ENCODE measurements around the gene DNAJB1. TPM values are rescaled to one million over a fixed set of nuclear protein-coding genes. Genes with fewer than 3 reads are reported as not detected.

Gene DNAJB1
- total RNA-seq, 1 donor from 2014 or later, result 79.8 TPM

DNA sequence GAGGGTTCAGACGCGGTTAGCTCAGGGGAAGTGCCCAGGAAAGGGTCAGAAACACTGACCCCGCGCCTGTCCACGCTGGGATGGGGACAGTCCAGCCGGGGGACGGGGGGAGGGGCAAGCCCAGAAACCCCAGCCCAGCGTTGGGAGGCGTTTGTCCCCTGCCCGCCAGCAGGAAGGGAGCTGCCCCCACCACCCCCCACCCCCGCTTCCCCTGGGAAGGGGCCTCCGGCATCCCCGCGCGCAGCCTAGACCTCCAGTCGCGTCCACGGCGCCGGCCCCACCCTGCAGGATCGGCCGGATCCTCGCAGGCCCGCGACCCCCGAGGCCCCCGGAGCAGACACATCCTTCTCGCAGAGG is 22.5 kb downstream of the DNAJB1 start:
- DNase-seq, result no peak

DNA sequence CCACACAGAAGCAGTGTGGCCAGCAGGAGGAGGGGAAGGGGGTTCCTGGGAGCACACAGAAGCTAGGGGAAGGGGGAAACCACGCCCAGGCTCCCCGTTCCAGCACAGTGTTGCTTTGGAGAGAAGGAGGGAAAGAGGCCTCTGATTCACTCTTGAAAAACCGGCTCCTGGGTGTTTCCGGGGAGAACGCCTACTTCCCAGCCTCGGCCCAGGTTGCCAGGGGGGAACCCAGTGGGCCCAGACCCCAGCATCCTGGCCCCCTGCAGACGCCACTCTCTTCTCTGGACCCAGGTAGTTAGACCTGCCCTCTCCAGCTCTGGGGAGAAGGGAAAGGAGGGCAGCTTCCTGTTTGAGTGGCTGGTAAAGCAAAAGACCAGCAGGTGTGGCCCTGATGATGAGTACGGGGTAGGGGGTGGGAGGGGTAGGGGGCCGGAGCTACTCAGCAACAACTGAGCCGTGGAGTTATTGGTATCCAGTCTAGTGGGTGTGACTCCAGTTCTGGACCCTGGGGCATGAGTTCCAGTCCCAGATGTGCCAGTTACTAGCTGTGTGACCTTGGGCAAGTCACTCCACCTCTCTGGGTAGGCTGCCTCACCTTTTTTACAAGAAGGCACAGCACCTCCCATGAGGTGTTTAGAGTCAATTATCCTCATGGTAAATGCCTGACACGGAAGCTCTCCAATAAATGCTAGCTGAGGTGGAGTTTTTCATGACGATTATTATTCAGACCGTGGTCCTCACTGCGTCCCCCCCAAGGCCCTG is 23.1 kb downstream of the DNAJB1 start:
- DNase-seq, result no peak

DNA sequence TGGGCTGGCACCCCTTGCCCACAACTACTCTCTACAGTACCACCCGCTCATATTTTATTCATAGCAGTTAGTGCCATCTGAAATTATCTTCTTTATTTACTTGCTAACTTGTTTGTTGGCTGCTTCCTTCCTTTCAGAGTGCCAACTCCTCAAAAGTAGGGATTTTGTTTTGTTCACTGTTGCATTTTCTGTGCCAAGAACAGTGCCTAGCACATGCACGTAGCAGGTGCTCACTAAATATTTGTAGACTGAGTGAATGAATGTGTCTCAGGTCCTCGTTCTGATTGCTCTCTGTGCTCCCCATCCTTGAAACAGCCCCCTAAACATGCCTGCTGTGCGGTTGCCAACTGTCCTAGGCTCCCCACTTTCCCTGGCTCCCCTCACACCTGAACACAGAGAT is 23.8 kb downstream of the DNAJB1 start:
- no peak for DNase-seq

DNA sequence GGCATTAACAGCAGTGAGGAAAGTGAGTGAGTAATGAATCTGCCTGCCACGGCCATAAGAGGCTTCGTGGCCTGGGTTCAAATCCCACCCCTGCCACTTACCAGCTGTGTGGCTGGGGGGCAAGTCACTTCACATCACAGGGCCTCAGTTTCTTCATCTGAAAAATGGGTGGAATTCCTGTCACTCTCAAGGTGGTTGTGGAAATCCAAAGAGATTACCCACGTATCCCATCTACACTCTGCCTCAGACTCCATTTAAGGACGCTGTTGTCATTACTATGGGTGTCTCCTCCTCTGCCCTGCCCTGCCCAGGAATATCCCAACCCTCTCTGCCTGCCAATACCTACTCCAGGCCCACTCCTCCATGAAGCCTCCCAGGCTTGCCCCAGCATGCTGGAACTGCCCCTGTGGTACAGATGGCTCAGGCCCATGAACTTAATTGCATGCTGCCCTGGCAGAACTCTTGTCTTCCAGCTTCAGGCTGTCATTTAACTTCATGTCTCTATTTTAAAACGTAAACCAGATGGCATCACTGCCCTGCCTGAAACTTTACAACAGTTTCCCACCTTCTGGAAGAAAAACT is 25.4 kb downstream of the DNAJB1 start:
- DNase-seq, result no peak

DNA sequence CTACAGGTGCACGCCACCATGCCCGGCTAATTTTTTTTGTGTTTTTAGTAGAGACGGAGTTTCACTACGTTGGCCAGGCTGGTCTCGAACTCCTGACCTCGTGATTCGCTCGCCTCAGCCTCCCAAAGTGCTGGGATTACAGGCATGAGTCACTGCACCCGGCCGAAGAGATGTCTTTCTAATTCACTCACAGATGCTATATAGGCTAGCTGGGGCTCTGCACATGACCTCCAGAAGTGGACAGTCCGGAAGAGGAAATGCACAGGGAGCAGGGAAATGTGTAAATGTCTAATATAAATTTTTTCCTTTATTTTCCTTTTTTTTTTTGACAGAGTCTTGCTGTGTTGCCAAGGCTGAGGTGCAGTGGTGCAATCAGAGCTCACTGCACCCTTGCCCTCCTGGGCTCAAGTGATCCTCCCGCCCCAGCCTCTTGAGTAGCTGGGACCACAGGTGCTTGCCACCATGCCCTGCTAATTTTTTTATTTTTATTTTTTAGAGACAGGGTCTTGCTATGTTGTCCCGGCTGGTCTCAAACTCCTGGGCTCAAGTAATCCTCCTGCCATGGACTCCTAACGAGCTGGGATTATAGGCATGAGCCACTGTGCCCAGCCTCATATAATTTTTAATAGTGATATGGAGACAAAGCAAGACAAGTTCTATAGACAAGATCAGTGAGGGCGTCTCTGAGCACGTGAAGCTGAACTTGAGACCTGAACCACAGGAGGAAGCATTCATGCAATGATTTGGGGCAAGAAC is 30.6 kb downstream of the DNAJB1 start:
- DNase-seq, result no peak

DNA sequence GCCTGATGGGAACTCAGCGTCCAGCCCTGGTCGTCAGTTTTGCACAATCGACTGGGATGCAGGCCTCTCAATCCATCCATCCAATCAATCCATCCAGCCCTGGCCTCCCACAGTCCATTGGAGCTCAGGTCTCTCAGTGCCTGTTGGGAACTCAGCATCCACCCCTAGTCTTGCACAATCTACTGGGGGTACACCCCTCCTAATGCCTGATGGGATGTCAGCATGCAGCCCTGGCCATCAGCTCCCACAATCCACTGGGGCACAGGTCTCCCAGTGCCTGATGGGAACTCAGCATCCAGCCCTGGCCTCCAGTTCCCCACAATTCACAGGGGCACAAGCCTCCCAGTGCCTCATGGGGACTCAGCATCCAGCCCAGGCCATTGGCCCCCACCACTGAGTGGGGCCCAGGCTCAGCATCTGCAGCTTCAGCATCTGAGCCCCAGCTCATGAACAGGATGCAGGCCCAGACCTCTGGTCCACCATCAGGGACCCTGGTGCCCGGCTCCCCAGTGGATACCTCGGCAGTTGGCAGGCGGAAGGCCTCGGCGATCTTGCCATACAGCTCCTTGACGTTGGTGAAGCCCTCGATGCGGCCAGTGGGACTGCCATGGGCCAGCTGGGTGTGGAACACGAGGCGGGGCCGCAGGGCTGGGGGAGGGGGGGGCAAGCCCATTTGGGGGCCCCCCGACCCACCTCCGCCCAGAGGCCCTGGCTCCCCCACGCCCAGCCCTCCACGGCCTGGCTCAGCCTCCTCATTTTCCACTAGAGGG is 35.8 kb downstream of the DNAJB1 start:
- no peak for DNase-seq

DNA sequence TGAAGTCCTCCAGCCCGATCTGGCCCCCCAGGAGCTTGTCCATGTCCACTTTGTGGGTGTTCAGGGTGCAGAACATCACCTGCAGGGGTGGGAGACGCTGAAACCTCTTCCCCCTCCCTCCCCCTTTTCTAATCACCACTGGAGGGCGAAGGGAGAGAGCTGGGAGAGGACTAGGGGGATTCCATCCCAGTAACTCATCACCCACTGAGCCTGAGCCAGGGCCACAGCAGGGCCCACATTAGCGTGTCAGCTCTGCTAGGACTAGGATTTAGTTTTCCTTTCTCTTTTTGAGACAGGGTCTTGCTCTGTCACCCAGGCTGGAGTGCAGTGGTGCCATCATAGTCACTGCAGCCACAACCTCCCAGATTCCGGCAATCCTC is 37.5 kb downstream of the DNAJB1 start:
- no peak for DNase-seq

DNA sequence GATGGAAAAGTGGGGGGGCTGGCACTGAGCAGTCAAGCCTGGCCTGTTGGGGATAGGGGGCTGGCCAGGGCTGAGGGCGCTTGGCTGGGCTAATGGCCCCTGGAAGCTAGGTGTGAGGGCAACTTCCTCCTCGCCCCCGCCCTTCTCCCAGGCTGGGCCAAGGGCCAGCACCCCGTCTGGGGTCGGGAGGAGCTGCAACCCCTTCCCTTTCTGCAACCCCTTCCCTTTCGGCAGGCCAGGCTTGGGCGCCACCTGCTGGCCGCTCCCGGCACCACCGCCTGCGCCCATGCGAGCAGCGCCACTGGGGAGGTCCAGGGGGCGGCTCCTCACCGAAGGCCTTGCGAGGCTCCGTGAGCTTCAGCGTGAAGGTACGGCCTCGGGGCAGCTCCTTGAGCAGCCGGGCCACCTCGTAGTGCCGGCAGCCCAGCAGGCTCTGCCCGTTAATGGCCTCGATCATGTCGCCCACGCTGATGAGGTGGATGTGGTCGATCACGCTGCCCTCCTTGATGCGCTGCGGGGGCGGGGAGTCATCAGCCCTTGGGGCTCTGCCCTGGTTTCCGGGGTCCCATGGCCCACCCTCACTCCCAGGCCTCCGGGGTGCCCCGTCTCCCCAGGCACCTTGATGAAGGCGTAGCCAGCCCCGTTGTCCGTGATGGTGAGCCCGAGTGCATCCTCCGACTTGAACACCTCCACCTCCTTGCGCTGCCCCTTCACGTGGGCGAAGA is 38.1 kb downstream of the DNAJB1 start:
- peak; percentile 40 for DNase-seq

DNA sequence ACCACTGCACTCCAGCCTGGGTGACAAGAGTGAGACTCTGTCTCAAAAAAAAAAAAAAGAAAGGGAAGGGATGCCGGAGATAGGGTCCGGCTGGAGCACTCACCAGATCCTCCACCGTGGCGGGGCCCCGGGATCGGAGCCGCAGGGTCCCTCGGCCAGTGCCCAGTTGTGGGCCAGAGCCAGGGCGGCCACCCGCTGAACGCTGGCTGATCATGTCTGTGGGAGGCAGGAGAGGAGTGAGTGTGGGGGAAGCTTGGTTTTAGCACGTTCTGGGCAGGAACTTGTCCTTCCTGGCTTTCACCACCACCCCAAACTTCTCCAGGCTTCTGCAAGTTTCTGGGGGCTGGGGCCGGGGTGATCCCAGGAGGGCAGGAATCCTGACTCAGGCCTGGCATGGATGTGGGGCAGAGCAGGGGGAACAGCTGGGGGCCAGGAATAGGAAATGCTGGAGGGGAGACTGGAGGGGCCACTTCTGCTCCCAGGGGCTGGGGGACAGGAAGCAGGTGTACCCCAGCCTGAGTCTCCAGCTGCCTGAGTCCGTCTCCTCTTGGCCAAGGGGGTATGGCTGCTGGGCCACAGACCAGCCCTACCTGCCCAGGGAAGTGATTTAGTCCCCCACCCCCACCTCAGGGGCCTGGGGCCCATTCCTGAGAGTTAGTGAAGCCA is 38.8 kb downstream of the DNAJB1 start:
- no peak for DNase-seq

DNA sequence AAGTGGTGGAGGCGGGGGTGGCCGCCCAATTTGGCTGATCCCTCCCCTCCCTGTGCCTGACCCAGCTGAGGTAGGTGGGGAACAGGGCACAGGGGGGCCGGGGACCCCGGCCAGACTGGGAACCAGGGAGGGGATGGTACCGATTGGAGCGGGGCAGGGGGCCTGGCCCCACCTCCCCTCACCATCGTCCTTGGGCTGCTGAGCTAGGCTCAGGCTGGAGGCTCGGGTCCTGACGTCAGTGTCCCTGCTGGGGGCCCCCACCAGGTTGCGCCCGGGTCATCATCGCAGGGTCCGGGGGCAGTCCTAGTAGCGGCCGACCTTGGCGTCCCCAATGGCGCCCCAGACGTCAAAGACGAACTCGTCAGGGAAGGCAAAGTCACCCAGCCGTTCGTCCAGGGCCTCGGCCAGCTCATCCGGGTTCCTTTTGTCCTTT is 40.1 kb downstream of the DNAJB1 start:
- DNase-seq, result no peak

DNA sequence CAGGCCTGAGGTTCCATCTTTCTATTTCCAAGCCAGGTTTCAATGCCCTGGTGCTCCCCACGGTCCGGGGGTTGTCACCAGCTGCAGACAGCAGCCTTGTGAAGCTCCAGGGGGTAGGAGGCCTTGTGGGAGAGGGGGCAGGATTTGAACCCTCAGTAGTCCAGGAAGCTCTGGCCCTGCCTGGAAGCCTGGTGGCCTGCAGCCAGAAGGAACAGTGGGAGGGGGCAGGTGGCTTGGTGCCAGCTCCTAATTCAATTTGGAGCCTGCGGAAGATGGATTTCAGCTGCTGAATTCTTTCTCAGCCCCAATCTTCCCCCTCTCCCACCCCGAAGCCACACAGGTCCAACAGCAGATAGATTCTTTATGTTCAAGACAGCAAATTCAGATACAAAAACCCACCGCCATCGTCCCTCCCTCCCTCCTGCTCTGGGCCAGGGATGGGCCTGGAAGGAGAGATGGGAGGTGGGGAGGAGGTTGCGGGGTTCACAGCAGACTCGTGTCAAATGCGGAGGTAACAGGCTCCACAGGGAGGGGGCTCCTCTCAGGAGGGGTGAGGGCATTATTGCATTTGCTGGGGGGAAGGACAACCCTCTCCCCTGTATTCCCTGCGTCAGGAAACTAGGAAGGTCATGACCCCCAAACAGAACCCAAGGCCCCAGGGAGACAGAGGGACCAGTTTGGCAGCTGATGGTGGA is 40.6 kb downstream of the DNAJB1 start:
- DNase-seq, result peak; percentile 75

DNA sequence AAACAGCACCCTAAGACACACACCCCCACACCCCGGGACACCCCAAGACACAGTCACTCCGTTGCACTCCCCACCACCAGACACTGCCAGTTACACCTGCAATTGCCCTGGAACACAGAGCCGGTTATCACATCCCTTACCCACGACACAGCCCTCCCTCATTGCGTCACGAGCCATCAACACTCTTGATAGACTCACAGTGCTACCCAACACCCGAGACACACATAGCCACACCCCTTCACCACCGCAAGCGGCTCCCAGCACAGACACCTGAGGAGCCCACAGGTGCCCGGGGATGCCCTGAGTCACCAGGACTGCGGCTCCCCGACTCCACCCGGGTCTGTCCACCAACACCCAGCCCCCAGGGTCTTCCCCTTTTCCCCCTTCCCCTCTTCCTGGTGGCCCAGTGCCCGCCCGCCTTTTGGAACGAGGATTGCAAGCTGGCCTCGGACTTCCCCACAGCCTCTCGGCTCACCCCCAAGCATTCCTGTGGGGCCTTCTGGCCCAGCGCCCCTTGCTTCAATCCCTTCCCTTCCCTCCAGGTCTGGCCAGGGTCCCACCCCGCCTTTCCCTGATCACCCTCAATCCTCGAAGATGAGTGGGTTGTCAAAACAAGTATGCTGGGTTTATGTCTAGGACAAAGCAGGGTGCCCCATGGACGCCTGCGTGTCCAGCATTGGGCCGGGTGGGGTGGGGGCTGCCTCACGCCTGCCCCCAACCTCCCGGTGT is 41.4 kb downstream of the DNAJB1 start:
- DNase-seq, result peak; percentile 33

DNA sequence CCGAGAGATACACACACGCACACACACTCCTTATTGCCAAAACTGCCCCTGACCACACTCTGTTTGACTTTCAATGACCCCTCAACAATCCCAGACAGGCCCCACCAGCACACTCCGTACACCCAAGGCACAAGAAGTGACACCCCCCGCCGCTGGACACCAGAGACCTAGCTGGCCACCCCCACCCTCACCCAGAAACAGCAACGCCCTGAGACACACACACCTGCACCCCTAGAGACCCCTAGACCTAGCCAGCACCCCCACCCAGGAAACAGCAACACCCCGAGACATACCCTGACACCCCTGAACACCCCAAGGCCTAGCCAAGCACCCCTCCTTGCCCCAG is 41.9 kb downstream of the DNAJB1 start:
- DNase-seq, result no peak

DNA sequence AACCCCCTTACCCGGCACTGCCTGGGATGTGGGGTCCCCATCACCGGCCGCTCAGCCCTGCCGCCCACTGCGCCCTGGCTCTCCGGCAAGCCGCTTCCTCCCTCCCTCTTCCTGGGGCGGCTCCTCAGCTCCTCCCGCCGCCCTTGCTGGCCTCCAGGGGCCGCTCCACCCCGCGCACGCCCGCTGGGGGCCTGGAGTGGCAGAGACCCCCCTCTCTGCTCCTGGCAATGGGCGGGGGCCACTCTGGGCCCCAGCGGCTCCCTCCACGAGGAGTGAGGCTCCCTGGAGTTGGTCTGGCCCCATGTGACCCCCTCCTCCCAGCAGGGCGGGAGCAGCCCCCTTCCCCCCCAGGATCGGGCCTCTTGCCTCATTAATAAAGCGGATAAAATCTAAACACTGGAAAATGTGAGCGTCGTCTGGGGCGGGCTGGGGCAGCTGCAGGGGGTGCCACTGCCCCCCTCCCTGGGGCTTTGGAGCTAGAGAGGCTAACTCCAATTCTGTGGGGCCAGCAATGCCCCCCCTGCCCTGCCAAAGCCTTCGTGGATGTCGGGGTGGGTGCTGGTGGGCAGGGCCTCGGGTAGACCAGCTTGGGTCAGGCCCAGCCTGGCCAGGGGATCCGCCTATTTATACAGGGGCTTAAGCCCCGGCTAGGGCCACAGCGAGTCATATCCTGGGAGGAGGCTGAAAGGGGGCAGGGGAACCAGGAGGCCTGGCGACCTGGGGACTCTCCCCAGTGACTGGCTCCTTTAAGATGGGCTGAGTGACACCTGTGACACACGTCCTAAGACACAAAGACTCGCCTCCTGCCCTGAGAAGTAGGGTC is 42.7 kb downstream of the DNAJB1 start, which contains the start of gene PTGER1:
Gene PTGER1 (minus strand): TSS at position 104 of the 823 bp plus-strand sequence. CDS start 1,034 bp downstream, outside the sequence.
- peak; percentile 26 for DNase-seq

DNA sequence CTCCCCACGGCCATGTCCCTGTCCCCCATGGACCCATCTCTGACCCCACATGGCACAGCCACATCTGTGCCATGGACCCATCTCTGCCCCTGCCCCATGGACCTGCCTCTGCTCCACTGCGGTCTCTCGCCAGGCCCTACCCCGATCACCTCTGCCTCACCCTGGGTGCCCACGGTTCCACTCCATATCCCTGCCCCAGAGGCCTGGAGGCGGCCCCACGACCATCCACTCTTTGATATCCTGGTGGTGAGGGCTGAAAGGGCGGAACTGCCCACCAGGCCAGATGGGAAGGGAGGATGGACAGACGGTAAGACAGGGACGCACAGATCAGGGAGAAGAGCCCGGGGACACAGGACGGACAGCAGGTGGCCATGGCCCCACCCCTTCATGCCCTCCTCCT is 43.4 kb downstream of the DNAJB1 start:
- DNase-seq, result no peak

DNA sequence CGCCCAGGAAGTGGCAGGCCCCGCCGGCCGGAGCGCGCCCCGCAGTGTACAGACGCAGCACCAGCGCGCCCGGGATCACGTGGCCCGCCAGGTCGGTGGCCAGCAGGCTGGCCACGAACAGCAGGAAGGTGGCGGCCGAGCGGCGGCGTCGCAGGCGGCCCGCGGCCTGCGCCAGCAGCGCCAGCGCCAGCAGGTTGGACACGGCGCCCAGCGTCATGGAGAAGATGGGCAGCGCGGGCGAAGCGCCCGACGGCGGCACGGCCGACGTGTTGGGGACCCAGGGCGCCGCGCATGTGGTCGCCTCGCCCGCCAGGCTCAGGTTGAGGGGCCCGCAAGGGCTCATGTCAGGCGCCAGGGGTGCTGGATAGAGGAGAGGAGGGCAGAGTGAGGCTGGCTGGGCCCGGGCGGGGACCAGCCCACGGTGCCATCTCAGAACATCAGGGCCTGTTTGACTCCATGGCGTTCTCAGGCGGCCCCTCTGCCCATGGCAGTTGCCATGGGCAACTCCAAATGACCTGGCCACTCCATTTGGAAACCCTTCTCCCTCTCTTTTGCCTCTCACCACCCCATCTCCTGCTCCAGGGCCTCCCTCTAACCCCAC is 44.1 kb downstream of the DNAJB1 start:
- DNase-seq, result no peak

DNA sequence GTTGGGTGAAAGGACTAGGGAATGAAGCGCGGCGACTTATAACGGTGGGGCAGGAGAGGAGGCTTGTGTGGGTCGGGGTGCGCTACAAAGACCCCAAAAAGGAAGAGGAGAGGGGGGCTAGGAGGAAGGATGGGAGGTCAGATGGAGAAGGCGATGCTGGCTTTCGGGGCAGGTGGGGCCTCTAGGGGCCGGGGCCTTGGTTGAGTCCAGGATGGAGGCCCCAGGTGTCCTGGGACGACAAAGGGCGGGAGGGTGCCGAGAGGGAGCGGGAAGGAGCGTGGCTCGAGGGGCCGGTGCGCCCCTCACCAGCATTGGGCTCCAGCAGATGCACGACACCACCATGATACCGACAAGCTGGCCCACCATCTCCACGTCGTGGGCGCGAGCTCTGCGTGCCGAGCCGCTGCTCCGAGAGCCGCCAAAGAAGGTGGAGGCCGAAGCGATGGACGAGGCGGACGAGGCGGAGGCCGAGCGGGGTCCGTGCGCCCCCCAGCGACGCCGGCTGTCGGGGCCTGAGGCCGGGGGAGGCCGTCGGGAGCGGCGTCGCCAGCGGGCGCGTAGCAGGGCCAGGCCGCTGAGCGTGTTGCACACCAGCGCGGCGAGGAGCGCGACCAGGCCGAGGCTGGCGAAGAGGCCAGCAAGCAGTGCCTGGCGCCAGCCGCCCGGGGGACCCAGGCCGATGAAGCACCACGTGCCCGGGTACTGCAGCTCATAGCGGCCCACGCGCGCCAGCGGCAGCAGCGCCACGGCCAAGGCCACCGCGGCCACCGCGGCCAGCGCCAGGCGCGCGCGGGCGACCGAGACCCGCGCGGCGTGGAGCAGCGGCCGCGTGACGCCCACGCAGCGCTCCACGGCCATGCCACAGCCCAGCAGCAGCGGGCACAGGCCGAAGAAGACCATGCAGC is 44.9 kb downstream of the DNAJB1 start:
- peak; percentile 36 for DNase-seq
